HS-27A (cell line): ENCODE measurements around the gene ARHGEF9.

Experiments used
- DNase-seq: peaks from one replicate; pipeline ENCODE4 v3.0.0-alpha.2; 2012; ENCODE audit warnings: low read depth, missing footprints

ARHGEF9 gene

DNA sequence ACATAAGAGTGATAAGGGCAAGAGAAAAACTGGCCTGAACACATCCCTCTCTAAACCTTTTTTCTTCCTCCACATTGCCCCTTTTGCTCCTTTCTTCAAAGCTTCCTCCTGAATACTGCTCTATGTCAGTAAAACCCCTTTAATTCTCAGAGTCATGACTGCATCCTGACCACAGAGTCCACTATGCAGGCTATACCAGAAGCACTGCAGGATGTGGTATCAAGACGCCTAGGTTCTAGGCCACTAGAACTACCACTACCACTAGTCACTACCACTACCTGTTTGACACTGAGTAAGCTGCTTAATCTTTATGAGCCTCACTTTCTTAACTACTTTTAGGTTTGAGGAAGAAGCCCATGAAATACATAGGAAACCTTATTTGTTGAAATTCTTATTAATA, 38.7 kb downstream of the ARHGEF9 start:
- DNase-seq, result no peak

DNA sequence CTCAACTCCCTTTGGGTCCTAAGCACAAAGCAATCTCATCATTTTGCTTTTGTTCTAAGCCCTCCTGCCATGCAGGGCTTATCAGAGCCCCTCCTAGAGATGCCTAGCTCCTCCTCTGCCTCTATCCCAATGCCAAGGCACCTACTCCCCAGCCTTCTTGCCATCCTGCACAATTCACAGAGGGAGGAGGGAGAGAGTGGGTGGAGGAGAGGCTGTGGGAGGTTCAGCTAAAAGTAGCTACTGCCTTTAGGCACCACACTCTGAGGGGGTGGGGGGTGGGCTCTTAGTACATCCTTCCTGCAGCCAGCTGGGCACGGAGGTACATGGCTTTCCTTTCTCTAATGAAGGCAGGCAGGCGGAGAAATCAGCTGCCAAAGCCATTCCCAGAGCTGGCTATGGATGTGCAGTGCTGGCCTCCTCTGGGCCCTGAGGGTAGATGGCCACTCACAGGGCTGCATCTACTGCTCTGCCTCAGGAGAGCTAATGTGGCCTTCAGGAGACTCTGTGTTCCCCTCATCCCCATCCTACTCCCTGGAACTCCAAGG, 40.1 kb downstream of the ARHGEF9 start:
- DNase-seq, result no peak

DNA sequence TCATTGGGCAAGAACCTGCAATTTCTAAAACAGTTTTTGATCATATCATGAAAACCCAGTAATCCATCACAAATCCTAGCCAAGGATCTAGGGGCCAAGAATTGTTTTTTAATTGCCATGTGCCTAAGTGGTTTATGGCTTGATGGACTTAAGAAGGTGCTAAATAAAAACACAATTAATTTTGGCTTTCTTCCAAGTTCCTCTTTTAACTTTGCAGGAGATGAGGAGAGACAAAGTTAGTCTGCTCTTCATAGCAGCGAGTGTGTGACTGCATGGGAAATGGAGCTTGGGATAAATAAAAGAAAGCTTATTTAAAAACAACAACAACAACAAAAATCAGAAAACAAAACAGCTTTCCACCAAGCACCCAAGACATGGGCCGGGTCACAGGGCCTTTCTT, 41.4 kb downstream of the ARHGEF9 start:
- no peak for DNase-seq

DNA sequence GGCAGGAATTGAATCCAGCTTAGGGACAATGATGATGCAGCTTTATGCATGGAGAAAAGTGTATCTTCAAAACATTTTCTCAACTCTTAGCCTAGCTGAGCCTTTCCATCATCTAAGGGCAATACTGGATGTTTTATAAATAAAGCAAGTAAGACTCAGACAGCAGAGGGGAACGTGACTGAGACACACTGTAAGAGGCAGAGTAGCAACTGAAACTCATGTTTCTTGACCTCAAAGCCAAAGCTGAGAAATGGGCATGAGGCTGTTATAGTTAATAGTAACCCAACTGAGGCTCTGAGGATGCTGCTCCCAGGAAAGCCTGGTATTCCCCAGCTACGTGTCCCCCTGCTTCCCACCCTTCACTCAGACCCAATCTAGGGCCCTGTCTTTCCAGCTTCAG, 44.6 kb downstream of the ARHGEF9 start:
- no peak for DNase-seq

DNA sequence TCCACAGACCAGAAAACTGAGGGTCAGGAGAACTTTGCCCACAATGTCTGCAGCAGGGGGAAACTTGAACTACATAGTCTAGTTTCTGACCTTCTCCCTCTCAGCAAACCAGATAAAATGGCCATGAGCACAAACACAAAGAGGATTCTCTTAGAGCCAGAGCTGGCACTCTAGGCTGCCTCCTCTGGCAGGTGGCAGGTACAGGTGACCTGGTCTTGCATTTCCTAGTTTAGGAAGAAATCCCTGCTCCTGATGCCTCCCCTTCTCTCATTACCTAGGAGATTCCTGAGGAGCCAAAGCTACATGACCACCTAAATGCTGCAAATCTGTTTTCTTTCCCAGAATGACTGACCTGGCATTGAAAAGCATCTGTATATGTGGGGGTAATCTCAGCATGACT, 45.1 kb downstream of the ARHGEF9 start:
- DNase-seq, result no peak

DNA sequence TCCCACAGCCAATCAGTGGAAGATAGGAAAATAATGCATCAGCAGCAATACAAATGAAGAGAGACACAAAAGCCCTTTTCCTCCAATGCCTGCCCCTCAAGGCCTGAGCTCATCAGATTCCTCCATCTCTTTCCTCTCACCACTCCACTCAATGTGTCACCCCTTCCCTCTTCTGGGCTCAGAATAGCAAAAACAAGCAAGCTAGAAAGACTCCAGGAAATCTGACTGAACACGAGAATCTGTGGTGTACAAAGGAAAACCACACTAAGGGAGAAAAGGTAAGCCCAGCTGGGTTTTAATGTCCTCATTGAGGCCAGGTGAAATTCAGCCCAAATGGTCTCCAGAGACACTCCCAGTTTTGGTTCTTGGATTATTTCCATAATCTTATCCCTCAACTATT, 46.3 kb downstream of the ARHGEF9 start:
- DNase-seq, result no peak

DNA sequence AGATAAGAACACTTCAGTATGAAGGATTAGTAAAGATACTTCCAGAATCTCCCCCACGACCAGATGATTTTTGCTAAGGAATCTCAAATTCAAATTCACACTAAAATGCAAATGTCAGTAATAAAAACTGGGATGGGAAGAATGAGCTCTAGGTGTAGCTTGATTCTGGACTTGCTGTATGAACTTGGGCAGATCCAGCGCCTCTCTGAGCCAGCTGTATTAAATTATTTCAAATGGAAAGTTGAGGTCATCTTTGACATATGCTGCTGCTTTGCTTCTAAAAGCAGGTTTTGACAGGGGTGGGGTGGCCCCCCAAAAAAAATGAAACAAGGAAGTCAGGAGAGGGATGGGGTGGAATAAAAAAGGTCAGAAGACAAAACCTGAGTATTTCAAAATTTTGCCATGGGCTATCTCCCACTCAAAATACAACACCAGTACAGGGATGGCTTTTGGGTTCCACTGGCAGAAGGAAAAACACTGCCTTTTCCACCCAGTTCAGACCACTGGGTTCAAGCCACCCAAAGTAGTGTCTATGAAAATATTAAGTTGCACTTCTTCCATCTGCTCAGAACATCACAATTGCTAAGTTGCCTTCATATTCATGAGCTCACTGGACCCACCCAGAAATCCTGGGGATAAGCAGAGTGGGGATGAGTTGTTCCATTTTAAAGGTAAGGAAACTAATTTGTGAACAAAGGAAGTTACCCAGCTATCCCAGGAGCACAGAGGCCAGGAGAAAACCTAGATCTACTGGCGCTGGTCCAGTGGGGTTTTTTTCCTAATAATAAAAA, 47.7 kb downstream of the ARHGEF9 start:
- no peak for DNase-seq

DNA sequence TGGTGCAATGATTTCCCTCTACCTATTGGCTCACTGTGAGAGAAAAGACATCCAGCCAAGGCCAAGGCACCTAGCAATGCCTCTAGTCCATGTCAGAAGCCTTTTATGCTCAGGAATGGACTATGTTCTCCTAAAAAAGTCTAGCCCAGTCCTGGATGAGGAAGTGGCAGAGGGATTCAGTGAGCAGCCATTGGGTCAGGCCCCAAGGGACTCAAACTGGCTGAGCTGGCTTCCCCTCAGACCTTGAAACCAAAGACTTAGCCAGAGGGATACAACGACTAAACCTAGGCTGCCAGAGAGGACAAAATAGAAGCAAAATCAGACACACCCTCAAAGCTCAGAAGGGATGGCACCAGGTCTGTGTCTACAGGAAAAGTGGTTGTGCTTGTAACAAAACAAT, 49.1 kb downstream of the ARHGEF9 start:
- no peak for DNase-seq

DNA sequence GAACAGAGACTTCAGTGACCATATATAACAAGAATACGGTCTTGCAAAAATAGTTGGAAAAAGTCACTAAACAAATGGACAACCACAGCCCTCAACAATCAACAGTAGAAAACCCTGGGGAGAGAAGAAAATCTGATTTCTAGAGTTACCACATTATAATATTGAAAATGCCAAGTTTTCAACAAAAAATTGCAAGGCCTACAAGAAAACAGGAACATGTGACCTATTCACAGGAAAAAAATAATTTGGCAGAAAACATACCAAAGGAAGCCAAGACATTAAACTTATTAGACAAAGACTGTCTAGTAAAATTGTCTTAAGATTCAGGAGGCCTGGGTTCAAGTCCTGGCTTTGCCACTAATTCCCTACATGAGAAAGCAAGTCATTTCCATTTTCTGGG, 64.7 kb downstream of the ARHGEF9 start:
- DNase-seq, result no peak

DNA sequence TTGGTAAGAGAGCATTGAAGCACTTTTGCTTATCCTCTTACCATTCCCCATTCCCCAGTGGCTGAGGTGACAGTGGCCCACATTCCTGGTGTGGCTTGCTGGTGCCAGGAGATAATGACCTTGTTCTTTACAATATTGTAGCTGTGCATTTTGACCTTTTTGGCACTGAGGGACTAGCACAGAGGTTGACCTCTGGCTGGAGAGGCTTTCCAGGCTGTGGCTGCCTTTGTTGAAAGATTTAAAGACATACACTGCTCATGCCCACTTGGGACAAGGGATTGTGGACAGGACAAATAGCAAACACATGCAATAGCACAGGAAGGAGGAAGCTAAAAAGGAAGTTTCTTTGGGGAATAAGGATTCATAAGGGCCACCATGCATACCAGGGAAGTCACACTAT, 65.4 kb downstream of the ARHGEF9 start:
- no peak for DNase-seq

DNA sequence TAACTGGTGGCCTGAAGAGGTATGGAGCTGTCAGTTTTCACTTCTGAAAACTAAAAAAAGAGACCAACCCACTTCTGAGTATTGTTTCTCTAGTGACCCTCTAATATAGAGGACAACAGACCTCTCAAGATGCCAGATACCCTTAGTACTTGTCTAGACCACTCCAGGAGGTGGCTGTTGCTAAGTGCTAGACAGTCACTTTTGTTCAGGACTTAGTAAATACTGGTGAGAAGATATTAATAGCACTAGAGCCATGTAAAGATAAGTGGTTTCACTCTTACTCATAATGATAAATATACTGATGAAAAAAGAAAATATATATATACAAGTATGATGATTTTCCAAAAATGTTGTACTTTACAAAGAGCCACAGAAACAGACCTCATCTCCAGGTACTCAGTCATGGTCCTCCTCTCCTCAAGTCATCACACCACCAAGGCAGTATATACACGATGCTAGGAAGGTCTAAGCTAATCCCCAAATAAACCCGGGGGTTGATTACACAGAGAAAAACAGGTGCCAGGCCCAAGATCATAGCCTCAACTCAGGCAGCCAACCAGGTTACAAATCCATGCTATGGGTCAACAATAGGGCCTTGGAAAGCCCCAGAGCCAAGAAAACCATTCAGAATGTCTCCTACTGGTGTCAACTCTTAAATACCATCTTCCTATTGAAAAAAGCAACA, 66.9 kb downstream of the ARHGEF9 start:
- DNase-seq, result no peak

DNA sequence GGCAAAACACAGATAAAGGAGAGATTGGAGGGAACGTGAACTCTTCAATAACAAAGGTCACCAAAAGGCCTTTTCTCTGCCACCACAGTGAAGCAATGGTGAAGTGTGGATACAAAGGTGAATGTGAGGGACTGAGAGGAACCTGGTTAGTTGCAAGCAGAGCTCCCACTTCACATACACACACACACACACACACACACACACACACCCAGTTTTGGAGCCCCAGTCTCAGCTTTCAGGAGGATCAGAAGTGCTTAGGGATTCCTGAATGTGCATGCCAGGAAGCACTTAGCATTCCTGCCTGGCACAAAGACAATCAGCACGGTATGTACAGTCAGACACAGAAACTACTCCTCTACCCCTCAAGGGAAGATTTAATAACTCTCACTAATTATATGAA, 71.5 kb downstream of the ARHGEF9 start:
- DNase-seq, result no peak

DNA sequence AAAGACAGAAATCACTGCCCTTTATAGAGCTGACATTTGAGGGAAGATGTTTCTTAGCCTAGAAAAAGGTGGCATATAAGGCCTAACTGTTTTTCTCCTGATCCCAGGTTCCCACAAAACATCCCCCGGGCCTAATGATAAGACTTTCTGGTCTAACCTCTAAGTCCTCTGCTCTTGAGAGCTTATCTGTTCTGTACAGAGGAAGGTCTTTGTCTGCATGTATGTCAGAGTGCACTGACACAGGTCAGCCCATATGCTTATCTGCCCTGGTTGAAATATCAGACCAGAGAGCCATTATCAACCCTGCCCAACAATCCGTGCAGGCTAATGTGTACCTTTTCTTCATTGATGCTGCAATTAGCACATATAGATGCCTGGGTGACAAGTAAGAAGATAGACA, 76.2 kb downstream of the ARHGEF9 start:
- no peak for DNase-seq

DNA sequence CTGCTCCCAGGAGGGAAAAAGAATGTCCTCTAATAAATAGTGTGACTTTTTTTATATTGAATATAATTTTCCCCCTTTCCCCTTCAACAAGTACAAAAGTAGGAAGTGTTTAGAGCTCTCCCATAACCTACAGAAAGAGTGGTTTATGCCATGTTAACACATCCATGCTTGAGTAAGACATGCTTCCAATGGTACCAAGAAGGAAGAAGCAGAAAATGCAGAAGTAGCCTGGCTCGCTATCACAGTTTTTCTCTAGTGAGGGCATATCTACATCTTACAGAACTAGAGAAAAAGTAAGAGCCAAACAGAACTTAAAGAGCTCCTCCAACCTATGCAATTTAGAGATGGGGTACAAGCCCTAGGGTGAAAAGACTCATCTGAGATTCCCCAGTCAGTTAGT, 82.5 kb downstream of the ARHGEF9 start:
- no peak for DNase-seq

DNA sequence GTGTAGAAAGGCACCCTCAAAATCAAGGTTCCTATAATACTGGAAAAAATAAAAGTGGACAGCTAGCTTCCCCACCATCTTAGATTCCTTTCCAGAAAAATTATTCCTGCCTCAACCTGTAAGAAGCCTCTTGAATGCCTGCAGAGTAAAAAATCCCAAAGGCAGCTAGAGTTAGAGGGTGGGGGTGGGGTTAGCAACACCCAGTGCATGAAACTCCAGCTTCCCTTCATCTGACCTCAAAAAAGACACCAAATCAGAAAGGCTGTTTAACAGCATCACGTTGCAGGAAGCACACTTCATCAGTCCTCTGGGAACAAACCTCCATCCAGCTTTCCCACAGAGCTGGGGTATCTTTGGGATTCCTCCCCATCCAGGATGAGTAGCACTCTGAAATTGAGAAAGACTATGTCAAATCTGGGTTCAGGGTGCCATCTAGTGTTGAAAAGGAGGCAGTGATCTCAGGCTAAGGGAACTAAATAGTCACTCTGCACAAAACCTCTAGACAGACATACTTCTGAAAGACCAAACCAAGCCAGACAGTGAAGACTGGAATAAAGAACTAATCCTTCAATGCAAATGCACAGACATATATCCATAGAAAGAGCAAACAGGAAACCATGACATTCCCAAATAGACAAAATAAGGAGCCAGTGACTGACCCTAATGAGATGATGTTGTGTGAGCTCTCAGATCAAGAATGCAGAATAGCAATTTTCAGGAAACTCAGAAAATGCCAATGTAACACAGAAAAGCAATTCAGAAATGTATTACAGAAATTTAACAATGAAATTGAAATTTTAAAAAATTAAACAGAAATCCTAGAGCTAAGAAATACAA, 97.9 kb downstream of the ARHGEF9 start:
- DNase-seq, result peak; percentile 20

DNA sequence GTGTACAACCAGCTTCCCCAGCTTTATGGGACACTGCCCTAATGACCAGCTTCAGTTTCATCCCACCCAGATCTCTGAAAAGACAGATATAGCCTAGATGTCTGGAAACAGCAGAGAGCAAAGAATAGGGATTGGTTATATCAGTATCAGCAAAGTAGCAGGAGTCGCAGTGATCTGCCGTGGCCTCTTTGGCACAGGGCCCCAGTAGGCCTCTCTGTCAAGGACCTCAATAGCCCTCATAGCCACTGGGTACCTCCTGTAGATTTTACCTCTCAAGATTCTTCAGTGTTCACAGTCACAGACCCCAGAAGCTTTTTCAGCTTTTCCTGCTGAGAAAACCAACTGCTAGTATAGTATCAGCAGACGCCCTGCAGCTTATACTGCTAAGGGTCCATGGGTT, 104.6 kb downstream of the ARHGEF9 start:
- DNase-seq, result no peak

DNA sequence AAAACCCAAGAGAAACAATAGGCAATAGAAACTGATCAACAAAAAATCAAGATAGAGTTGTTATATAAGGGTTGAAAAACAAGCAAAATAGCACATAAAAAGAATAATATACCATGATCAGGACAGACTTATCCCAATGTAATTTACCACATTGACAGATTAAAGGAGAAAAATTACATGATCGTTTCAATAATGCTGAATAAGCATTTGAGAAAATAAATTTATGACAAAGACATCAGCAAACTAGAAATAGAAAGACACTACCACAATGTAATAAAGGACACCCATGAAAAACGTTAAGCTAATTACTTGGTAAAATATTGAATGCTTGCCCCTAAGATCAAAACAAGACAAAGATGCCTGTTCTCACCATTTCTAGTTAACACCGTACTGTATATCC, 105.6 kb downstream of the ARHGEF9 start:
- DNase-seq, result no peak

DNA sequence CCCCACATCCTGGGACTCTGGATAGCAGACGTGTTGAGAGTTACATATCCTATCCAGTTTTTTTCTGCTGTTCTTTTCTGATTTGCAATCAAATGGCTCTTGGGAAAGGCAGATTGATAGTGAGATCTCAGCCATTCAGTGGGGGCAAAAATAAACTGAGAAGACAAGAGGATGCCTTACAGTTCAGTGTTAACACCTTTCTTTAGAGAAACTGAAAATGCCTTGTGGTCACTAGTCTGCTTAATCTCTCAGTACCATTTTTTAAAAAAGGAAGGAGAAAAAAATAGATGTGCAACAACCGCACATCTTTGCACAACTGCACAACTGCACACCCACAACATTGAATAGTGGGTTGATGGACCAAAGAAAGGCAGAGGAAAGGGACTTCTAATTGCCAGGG, 109.3 kb downstream of the ARHGEF9 start:
- DNase-seq, result no peak

DNA sequence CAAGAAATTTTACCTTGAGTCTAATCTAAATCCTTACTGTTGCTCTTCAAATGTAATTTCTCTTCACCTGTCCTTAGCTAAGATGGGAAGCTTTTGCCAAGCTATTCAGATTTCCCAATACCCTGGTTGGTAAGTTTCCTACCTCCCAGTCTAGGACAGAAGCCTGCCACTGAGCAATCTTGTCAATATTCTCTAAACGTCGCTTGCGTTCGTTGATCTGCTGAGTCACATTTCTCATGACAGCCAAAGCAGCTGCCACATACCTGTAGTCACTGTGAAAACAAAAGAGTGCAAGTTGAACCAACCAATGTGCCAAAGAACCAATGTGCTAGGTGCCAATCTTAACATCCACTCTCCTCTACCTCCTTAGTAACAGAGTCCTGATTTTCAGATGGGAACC, 111.1 kb downstream of the ARHGEF9 start:
- DNase-seq, result no peak

DNA sequence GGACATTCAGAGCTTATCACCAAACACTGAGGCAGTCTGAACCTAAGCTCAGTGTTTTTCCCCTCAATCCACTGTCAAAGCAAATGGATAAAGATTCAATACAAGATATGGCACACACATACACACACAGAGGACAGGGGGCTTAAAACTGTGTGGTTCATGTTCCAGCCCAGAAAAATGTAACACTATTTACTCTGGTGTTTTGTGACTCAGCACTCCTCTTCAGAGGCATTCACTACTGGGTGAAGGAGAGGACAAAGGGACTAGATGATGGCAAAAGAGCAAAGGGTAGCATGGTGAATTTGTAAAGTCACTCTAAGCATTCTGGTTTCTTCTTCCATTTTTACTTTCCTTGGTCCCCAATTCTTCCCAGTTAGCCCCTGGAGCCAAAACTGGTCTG, 120.3 kb downstream of the ARHGEF9 start:
- no peak for DNase-seq

DNA sequence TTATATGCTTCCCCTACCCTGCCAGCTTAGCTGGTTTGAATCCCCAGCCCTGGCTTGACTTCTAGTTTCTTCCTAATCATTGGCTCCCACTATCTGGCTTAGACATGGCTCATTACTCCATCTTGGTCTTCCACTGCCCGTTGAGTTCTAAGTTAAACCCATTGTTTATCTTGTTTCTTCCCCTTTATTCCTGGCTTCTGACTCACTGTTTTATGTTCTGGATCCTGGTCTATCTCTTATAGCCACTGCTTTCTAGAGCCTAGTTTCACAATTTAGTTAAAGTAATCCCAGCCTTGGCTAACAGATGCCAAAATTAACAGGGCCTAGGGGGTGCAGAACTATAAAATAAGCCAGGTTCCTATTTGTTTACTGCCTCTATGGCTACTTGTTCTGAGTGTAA, 120.9 kb downstream of the ARHGEF9 start:
- DNase-seq, result no peak

DNA sequence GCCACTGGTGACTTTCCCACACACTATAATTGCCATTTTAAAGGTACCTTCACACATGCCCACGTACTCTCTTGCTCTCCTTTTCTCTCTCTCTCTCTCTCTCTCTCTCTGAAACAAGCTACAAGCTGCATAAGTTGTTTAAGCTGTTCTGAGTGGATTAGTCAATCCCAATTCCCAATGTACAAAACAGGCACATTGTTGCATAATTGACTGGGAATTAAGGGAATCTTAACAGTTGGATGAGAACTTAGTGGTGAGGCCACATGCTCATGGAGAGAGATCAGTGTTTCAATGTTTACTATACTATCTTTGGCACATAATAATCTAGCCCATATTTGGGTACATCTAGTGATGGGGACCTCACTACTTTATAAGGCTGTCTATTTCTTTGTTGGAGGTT, 123.3 kb downstream of the ARHGEF9 start:
- DNase-seq, result no peak

DNA sequence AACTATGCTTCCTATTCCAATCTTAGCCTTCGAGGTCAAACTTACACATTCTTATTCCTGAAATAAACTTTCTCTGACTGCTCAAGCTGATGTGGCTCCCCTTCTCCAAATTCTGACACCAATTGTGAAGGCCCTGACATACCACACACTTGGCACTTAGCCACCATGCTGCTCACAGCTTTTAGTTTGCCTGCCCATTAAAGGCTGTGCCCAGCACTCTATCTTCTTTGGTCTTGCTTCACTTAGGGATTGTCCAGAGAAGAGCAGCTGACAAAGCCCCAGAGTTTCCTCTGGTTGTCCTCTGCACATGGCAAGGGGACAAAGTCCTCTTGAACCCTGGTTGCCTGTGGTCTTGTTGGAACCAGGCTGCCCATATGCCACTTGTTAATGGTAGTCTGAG, 126.1 kb downstream of the ARHGEF9 start:
- DNase-seq, result no peak
